Liver (tissue), 9 donors: ENCODE measurements around the gene C10orf105. TPM values are rescaled to one million over a fixed set of nuclear protein-coding genes. Genes with fewer than 3 reads are reported as not detected.

Experiments used
- DNase-seq: peaks from one replicate; pipeline ENCODE4 v3.0.0-alpha.2; 2017; ENCODE audit warnings: low spot score
- H3K27ac ChIP-seq, 2 donors: one replicate each; pipeline ENCODE4 v1.7.0; 2013; ENCODE audit warnings: inconsistent platforms in 2 of 2, low read length in 2 of 2, control low read depth in 1 of 2, low read depth in 1 of 2, mild to moderate bottlenecking in 1 of 2
- H3K27me3 ChIP-seq, 4 donors: one replicate each; pipeline versions ENCODE4 v1.6.1 to v1.7.0; 2013; ENCODE audit warnings: low read length in 3 of 4, inconsistent platforms in 1 of 4, mild to moderate bottlenecking in 1 of 4, moderate library complexity in 1 of 4; ENCODE audit not compliant: control insufficient read depth in 4 of 4, insufficient read depth in 4 of 4
- H3K36me3 ChIP-seq, 4 donors: one replicate each; pipeline versions ENCODE4 v1.6.1 to v1.7.0; 2013; ENCODE audit warnings: low read length in 3 of 4, mild to moderate bottlenecking in 3 of 4, low read depth in 1 of 4, moderate library complexity in 1 of 4; ENCODE audit not compliant: control insufficient read depth in 4 of 4, insufficient read depth in 3 of 4
- H3K4me1 ChIP-seq, 4 donors: one replicate each; pipeline versions ENCODE4 v1.6.1 to v1.7.0; 2013; ENCODE audit warnings: low read length in 3 of 4, mild to moderate bottlenecking in 3 of 4, moderate library complexity in 1 of 4; ENCODE audit not compliant: control insufficient read depth in 4 of 4, insufficient read depth in 4 of 4
- H3K4me3 ChIP-seq, 3 donors: one replicate each; pipeline versions ENCODE4 v1.6.1 to v1.7.0; 2013; ENCODE audit warnings: low read length in 3 of 3, control low read depth in 1 of 3, low read depth in 1 of 3, mild to moderate bottlenecking in 1 of 3
- H3K9ac ChIP-seq, 2 donors: one replicate each; pipeline ENCODE4 v1.7.0; 2013; ENCODE audit warnings: low read length in 2 of 2, mild to moderate bottlenecking in 2 of 2, moderate library complexity in 2 of 2, control low read depth in 1 of 2, low read depth in 1 of 2
- H3K9me3 ChIP-seq, 4 donors: one replicate each; pipeline versions ENCODE4 v1.6.1 to v1.7.0; 2013; ENCODE audit warnings: low read length in 3 of 4; ENCODE audit not compliant: control insufficient read depth in 4 of 4
- EGR1 ChIP-seq, 2 donors: IDR thresholded peaks; 2 replicates each; pipeline ENCODE4 v1.6.1; 2016 to 2018; ENCODE audit warnings: antibody characterized with exemption in 2 of 2, low read depth in 2 of 2
- FOXA1 ChIP-seq: IDR thresholded peaks from 2 replicates; pipeline ENCODE4 v1.6.1; 2016; ENCODE audit warnings: antibody characterized with exemption
- GABPA ChIP-seq, 2 donors: IDR thresholded peaks in 1 of 2; conservative IDR thresholded peaks in 1 of 2; 2 replicates each; pipeline ENCODE4 v1.6.1; 2016; ENCODE audit warnings: antibody characterized with exemption in 2 of 2, mild to moderate bottlenecking in 1 of 2, moderate library complexity in 1 of 2
- HNF4A ChIP-seq, 2 donors: conservative IDR thresholded peaks; 2 replicates each; pipeline ENCODE4 v1.6.1; 2016; ENCODE audit warnings: antibody characterized with exemption in 2 of 2, mild to moderate bottlenecking in 2 of 2
- HNF4G ChIP-seq: IDR thresholded peaks from 2 replicates; pipeline ENCODE4 v1.6.1; 2016; ENCODE audit warnings: antibody characterized with exemption
- JUND ChIP-seq, 2 donors: IDR thresholded peaks; 2 replicates each; pipeline ENCODE4 v1.6.1; 2016; ENCODE audit warnings: antibody characterized with exemption in 2 of 2
- NR2F2 ChIP-seq: IDR thresholded peaks from 2 replicates; pipeline ENCODE4 v1.6.1; 2016; ENCODE audit warnings: antibody characterized with exemption
- RXRA ChIP-seq, 2 donors: IDR thresholded peaks; 2 replicates each; pipeline ENCODE4 v1.6.1; 2017 to 2018; ENCODE audit warnings: antibody characterized with exemption in 2 of 2, mild to moderate bottlenecking in 1 of 2
- SP1 ChIP-seq: IDR thresholded peaks from 2 replicates; pipeline ENCODE4 v1.6.1; 2018; ENCODE audit warnings: antibody characterized with exemption, mild to moderate bottlenecking
- TAF1 ChIP-seq: conservative IDR thresholded peaks from 2 replicates; pipeline ENCODE4 v1.6.1; 2016; ENCODE audit warnings: antibody characterized with exemption, mild to moderate bottlenecking
- YY1 ChIP-seq: IDR thresholded peaks from 2 replicates; pipeline ENCODE4 v1.6.1; 2016; ENCODE audit warnings: antibody characterized with exemption, mild to moderate bottlenecking
- WGBS: extraction: QIAGEN DNeasy Blood & Tissue Kit; methylation state at CpG from one replicate; pipeline ENCODE4 v1.1.7; 2013; 5-methylcytosine and 5-hydroxymethylcytosine counted together
- polyA plus RNA-seq, 2 donors: library from polyadenylated mRNA; stranded (reverse) in 1 of 2; unstranded in 1 of 2; fragments of 200-250 nt in 1 of 2; fragments of >200 nt in 1 of 2; fragmentation: Nextera tagmentation in 1 of 2; extraction: Ambion mirVana in 1 of 2; gene quantifications; one replicate each; pipeline versions ENCODE4 v1.2.1 to v1.2.3, GENCODE V29; 2013 to 2015
- total RNA-seq, 2 donors: library from RNA; depleted of rRNA; stranded (reverse); fragments of >200 nt; gene quantifications; one replicate each; pipeline ENCODE4 v1.2.3, GENCODE V29; 2014
- TF ChIP-seq, protein P1 (sequence below): IDR thresholded peaks from 2 replicates; pipeline ENCODE4 v1.6.1; 2016; ENCODE audit warnings: antibody characterized with exemption
- TF ChIP-seq, protein P2 (sequence below): IDR thresholded peaks from 2 replicates; pipeline ENCODE4 v1.6.1; 2016; ENCODE audit warnings: antibody characterized with exemption
- TF ChIP-seq, protein P3 (sequence below): IDR thresholded peaks from 2 replicates; pipeline ENCODE4 v1.6.1; 2016; ENCODE audit warnings: antibody characterized with exemption
- TF ChIP-seq, protein P4 (sequence below): IDR thresholded peaks from 2 replicates; pipeline ENCODE4 v1.6.1; 2016; ENCODE audit warnings: antibody characterized with exemption, mild to moderate bottlenecking
- TF ChIP-seq, protein P5 (sequence below): fragments of 150-350 bp; IDR thresholded peaks from 2 replicates; pipeline ENCODE4 v1.5.1; 2017; ENCODE audit warnings: improper control_type of control experiment, low read depth, low read length; ENCODE audit not compliant: missing input control
- donor health status: healthy.
- donor health status: healthy.
- donor health status: healthy.
- donor health status: healthy.
- donor health status: healthy.

The C10orf105 gene
- total and polyA plus RNA-seq, 4 donors: under 0.01 to 0.07 TPM; not detected in 2

DNA sequence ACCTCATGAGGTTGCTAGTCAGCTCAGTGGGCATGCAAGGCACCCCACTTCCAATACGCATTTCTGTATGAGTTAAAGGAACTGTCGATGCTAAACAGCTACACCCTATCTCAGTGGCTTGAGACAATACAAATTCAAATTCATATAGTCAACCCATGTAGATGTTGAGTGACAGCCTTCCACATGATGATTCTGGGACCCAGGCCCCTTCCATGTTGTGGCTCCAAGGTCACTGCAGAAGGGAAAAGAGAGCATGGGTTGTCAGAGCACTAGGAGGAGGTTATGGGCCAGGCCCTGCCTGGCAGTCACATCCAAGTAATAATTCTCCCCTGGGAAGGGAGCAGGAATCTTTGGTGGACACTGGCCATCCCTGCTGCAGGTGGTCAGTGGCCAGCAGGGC, 28.2 kb downstream of the C10orf105 start:
- TF ChIP-seq, protein P1, sequence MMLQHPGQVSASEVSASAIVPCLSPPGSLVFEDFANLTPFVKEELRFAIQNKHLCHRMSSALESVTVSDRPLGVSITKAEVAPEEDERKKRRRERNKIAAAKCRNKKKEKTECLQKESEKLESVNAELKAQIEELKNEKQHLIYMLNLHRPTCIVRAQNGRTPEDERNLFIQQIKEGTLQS: no peak
- TF ChIP-seq TAF1 (no peak), JUND (IDR thresholded peaks at IDR 0.05) (no peak), YY1 (no peak), FOXA1 (no peak)
- Histone ChIP-seq H3K9ac (no peak overlapping the region), H3K27me3 (no peaks in the 10 kb centered on the region), H3K27ac (no peak overlapping the region), H3K4me3 (no peak overlapping the region), H3K9me3 (no peaks in the 10 kb centered on the region), H3K36me3 (peaks cover 0 to 8% (median 1%) of the 10 kb centered on the region in 4 donors), H3K4me1 (no peaks in the 10 kb centered on the region)
- WGBS: 96% methylated on average over 2 of the region's 2 CpGs
- no peak for DNase-seq

DNA sequence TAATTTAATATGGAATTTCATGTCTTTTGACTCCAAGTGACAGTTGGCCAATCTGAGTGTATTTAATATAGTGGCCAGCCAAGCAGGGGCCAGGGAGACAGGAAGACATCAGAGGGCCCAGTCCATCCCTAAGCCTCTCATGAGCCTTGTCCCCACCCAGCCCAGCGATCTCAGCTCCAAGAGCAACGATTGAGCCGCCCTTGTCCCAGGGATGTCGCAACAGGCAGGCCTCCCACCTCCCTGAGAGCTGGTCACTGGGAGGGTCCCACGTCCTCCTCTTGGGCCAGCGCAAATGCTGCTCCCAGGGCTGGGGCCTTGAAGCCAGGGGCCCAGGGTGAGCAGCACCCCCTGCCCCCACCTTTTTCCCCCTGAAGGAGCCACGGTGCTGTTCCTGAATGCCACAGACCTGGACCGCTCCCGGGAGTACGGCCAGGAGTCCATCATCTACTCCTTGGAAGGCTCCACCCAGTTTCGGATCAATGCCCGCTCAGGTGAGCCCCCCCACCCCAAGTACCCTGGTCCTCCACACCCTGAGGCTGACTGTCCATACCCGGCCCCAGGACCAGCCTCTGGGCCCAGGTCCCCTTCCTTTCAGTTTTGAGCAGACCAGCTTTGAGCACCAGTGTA, 29.4 kb downstream of the C10orf105 start:
- WGBS: 91% methylated on average over 13 of the region's 13 CpGs
- H3K4me1 ChIP-seq: no peaks in the 10 kb centered on the region
- no peak for DNase-seq
- H3K36me3 ChIP-seq: peaks cover 0 to 8% (median 1%) of the 10 kb centered on the region in 4 donors
- H3K27ac ChIP-seq: no peak overlapping the region
- TF ChIP-seq HNF4G (no peak), NR2F2 (no peak), FOXA1 (no peak)
- TF ChIP-seq, protein P1: no peak
- H3K9me3 ChIP-seq: no peaks in the 10 kb centered on the region
- no peak overlapping the region for H3K9ac ChIP-seq
- H3K27me3 ChIP-seq: no peaks in the 10 kb centered on the region
- H3K4me3 ChIP-seq: no peak overlapping the region

DNA sequence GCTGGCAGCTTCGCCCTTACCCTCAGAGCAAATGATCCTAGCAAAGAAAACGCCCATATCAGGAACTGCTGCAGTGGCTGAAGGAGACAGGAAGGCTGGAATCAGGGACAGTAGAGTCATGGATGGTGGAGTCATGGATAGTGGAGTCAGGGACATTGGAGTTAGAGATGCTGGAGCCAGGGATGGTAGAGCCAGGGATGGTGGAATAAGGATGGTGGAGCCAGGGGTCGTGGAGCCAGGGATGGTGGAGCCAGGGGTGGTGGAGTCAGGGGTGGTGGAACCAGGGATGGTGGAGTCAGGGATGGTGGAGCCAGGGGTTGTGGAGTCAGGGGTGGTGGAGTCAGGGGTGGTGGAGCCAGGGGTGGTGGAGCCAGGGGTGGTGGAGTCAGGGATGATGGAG, 31.3 kb downstream of the C10orf105 start:
- Histone ChIP-seq H3K27me3 (no peaks in the 10 kb centered on the region), H3K27ac (no peak overlapping the region), H3K4me1 (no peaks in the 10 kb centered on the region), H3K9ac (no peak overlapping the region), H3K36me3 (peaks cover 0 to 8% (median 1%) of the 10 kb centered on the region in 4 donors), H3K9me3 (no peaks in the 10 kb centered on the region), H3K4me3 (no peak overlapping the region)
- WGBS: 96% methylated on average over 3 of the region's 3 CpGs
- DNase-seq: no peak
- TF ChIP-seq HNF4A (conservative IDR thresholded peaks at IDR 0.05): no peak
- TF ChIP-seq JUND (IDR thresholded peaks at IDR 0.05): no peak
- TF ChIP-seq, protein P2, sequence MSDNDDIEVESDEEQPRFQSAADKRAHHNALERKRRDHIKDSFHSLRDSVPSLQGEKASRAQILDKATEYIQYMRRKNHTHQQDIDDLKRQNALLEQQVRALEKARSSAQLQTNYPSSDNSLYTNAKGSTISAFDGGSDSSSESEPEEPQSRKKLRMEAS: no peak
- TF ChIP-seq, protein P3, sequence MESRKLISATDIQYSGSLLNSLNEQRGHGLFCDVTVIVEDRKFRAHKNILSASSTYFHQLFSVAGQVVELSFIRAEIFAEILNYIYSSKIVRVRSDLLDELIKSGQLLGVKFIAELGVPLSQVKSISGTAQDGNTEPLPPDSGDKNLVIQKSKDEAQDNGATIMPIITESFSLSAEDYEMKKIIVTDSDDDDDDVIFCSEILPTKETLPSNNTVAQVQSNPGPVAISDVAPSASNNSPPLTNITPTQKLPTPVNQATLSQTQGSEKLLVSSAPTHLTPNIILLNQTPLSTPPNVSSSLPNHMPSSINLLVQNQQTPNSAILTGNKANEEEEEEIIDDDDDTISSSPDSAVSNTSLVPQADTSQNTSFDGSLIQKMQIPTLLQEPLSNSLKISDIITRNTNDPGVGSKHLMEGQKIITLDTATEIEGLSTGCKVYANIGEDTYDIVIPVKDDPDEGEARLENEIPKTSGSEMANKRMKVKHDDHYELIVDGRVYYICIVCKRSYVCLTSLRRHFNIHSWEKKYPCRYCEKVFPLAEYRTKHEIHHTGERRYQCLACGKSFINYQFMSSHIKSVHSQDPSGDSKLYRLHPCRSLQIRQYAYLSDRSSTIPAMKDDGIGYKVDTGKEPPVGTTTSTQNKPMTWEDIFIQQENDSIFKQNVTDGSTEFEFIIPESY: no peak
- no peak for TF ChIP-seq NR2F2
- TF ChIP-seq, protein P4, sequence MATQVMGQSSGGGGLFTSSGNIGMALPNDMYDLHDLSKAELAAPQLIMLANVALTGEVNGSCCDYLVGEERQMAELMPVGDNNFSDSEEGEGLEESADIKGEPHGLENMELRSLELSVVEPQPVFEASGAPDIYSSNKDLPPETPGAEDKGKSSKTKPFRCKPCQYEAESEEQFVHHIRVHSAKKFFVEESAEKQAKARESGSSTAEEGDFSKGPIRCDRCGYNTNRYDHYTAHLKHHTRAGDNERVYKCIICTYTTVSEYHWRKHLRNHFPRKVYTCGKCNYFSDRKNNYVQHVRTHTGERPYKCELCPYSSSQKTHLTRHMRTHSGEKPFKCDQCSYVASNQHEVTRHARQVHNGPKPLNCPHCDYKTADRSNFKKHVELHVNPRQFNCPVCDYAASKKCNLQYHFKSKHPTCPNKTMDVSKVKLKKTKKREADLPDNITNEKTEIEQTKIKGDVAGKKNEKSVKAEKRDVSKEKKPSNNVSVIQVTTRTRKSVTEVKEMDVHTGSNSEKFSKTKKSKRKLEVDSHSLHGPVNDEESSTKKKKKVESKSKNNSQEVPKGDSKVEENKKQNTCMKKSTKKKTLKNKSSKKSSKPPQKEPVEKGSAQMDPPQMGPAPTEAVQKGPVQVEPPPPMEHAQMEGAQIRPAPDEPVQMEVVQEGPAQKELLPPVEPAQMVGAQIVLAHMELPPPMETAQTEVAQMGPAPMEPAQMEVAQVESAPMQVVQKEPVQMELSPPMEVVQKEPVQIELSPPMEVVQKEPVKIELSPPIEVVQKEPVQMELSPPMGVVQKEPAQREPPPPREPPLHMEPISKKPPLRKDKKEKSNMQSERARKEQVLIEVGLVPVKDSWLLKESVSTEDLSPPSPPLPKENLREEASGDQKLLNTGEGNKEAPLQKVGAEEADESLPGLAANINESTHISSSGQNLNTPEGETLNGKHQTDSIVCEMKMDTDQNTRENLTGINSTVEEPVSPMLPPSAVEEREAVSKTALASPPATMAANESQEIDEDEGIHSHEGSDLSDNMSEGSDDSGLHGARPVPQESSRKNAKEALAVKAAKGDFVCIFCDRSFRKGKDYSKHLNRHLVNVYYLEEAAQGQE: no peak
- no peak for TF ChIP-seq FOXA1
- no peak for TF ChIP-seq YY1
- TF ChIP-seq HNF4G: no peak
- TF ChIP-seq GABPA (IDR thresholded peaks at IDR 0.05 in 1 of 2, conservative IDR thresholded peaks at IDR 0.05 in 1 of 2): no peak
- TF ChIP-seq TAF1: no peak
- TF ChIP-seq RXRA (IDR thresholded peaks at IDR 0.05): no peak
- TF ChIP-seq SP1: no peak
- TF ChIP-seq, protein P1: no peak
- TF ChIP-seq, protein P5, sequence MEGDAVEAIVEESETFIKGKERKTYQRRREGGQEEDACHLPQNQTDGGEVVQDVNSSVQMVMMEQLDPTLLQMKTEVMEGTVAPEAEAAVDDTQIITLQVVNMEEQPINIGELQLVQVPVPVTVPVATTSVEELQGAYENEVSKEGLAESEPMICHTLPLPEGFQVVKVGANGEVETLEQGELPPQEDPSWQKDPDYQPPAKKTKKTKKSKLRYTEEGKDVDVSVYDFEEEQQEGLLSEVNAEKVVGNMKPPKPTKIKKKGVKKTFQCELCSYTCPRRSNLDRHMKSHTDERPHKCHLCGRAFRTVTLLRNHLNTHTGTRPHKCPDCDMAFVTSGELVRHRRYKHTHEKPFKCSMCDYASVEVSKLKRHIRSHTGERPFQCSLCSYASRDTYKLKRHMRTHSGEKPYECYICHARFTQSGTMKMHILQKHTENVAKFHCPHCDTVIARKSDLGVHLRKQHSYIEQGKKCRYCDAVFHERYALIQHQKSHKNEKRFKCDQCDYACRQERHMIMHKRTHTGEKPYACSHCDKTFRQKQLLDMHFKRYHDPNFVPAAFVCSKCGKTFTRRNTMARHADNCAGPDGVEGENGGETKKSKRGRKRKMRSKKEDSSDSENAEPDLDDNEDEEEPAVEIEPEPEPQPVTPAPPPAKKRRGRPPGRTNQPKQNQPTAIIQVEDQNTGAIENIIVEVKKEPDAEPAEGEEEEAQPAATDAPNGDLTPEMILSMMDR: no peak
- no peak for TF ChIP-seq EGR1 (IDR thresholded peaks at IDR 0.05; ENCODE audit: low read depth in 2 of 2)
